Naive thymus-derived CD8-positive, alpha-beta T cell (primary cell): ENCODE measurements around the gene THSD4. TPM values are rescaled to one million over a fixed set of nuclear protein-coding genes. Genes with fewer than 3 reads are reported as not detected.

Source experiments
- ATAC-seq, 2 donors: fragments of 150-1000 bp; cut with Tn5 transposase in 1 of 2; sonication (Bioruptor Pico), chemical (Tn5 transposase) in 1 of 2; 1 replicate in 1 of 2; 2 replicates in 1 of 2; pipeline ENCODE4 v1.10.0; 2021; ENCODE audit warnings: mild to moderate bottlenecking in 2 of 2, moderate library complexity in 2 of 2
- POLR2A ChIA-PET: fragments of 350-600 bp; sonication (Branson Sonifier 250); formaldehyde crosslinking; loops from one replicate; lab custom pipeline; 2021; ENCODE audit warnings: antibody characterized with exemption; lab: Charles Lee
- DNase-seq, 10 donors: peaks; one replicate each; pipeline versions ENCODE4 v3.0.0 to v3.0.0-alpha.2; 2020 to 2022
- H3K27ac Mint-ChIP-seq, 10 donors: one replicate each; pipeline ENCODE4 v1.8.0; 2020 to 2022; ENCODE audit warnings: mild to moderate bottlenecking in 10 of 10, mixed read lengths in 10 of 10, moderate library complexity in 4 of 10, inconsistent platforms in 1 of 10
- H3K27me3 Mint-ChIP-seq, 5 donors: one replicate each; pipeline ENCODE4 v1.8.0; 2021 to 2022; ENCODE audit warnings: mixed read lengths in 5 of 5
- H3K36me3 Mint-ChIP-seq, 3 donors: one replicate each; pipeline ENCODE4 v1.8.0; 2020 to 2022; ENCODE audit warnings: mixed read lengths in 3 of 3, mild to moderate bottlenecking in 2 of 3, inconsistent platforms in 1 of 3
- H3K4me1 Mint-ChIP-seq, 4 donors: one replicate each; pipeline ENCODE4 v1.8.0; 2021 to 2022; ENCODE audit warnings: mixed read lengths in 4 of 4
- H3K4me3 Mint-ChIP-seq, 10 donors: one replicate each; pipeline ENCODE4 v1.8.0; 2020 to 2022; ENCODE audit warnings: mild to moderate bottlenecking in 10 of 10, mixed read lengths in 10 of 10, moderate library complexity in 6 of 10, inconsistent platforms in 1 of 10
- H3K9me3 Mint-ChIP-seq, 9 donors: one replicate each; pipeline ENCODE4 v1.8.0; 2020 to 2022; ENCODE audit warnings: mixed read lengths in 9 of 9, mild to moderate bottlenecking in 3 of 9, inconsistent platforms in 1 of 9, moderate library complexity in 1 of 9
- polyA plus RNA-seq, 3 donors: library from polyadenylated mRNA; unstranded; fragments of 300-500 nt; fragmentation: Illumina TruSeq; gene quantifications; one replicate each; pipeline ENCODE4 v1.2.3, GENCODE V29; 2021
- total RNA-seq, 8 experiments: library from RNA in 2 of 8; stranded (reverse) in 2 of 8; gene quantifications; one replicate each; pipeline ENCODE4 v1.2.3 and lab custom pipeline; 2021 to 2026

The THSD4 gene
- total and polyA plus RNA-seq, 5 experiments from 2014 or later, result not detected

- Mint-ChIP-seq H3K27me3 (peaks cover 3 to 23% (median 8%) of the 10 kb centered on the region in 5 donors), H3K4me1 (peaks cover 0 to 2% (median 0%) of the 10 kb centered on the region in 4 donors), H3K36me3 (no peaks in the 10 kb centered on the region), H3K9me3 (no peaks in the 10 kb centered on the region), H3K4me3 (no peak overlapping the region), H3K27ac (no peak overlapping the region)
- ATAC-seq (no peak), DNase-seq (peak; percentile 11 to 74 (median 48))
- POLR2A ChIA-PET, result interaction anchor here (1.3 kb wide), 1 partner anchor 412 kb away, joined by 8 read pairs; no protein-coding TSS in a partner anchor
These were observed 628.7 kb downstream of the THSD4 start for GRCh38 chr15:71743861-71744382.

GRCh38 chr15:71746719-71747118, 631.4 kb downstream of the THSD4 start:
- H3K4me1 Mint-ChIP-seq, result peaks cover 0 to 2% (median 0%) of the 10 kb centered on the region in 4 donors
- H3K36me3 Mint-ChIP-seq, result no peaks in the 10 kb centered on the region
- peak overlapping the region in 1 of 10 donors; percentile 21 for H3K27ac Mint-ChIP-seq
- ATAC-seq (no peak), DNase-seq (no peak)
- POLR2A ChIA-PET, result no interaction called here
- no peaks in the 10 kb centered on the region for H3K9me3 Mint-ChIP-seq
- H3K4me3 Mint-ChIP-seq, result no peak overlapping the region
- peaks cover 2 to 22% (median 17%) of the 10 kb centered on the region in 5 donors for H3K27me3 Mint-ChIP-seq

- POLR2A ChIA-PET, result no interaction called here
- Mint-ChIP-seq H3K4me3 (no peak overlapping the region), H3K9me3 (no peaks in the 10 kb centered on the region), H3K36me3 (no peaks in the 10 kb centered on the region), H3K4me1 (peaks cover 0 to 2% (median 0%) of the 10 kb centered on the region in 4 donors), H3K27me3 (peaks cover 2 to 17% (median 15%) of the 10 kb centered on the region in 5 donors), H3K27ac (peak overlapping the region in 1 of 10 donors; percentile 21)
- ATAC-seq (no peak), DNase-seq (no peak)
These were observed 632.1 kb downstream of the THSD4 start for GRCh38 chr15:71747128-71748083.

GRCh38 chr15:71748293-71748718, 633.0 kb downstream of the THSD4 start:
- H3K9me3 Mint-ChIP-seq, result no peaks in the 10 kb centered on the region
- H3K27me3 Mint-ChIP-seq, result peaks cover 2 to 17% (median 12%) of the 10 kb centered on the region in 5 donors
- no peak for DNase-seq
- no peak overlapping the region for H3K4me3 Mint-ChIP-seq
- no peak for ATAC-seq
- POLR2A ChIA-PET, result no interaction called here
- peaks cover 0 to 2% (median 0%) of the 10 kb centered on the region in 4 donors for H3K4me1 Mint-ChIP-seq
- H3K27ac Mint-ChIP-seq, result no peak overlapping the region
- no peaks in the 10 kb centered on the region for H3K36me3 Mint-ChIP-seq

GRCh38 chr15:71749500-71749899, 634.2 kb downstream of the THSD4 start:
- H3K9me3 Mint-ChIP-seq, result peaks cover 0 to 3% (median 0%) of the 10 kb centered on the region in 9 donors
- no peak for DNase-seq
- H3K4me1 Mint-ChIP-seq, result no peaks in the 10 kb centered on the region
- POLR2A ChIA-PET, result no interaction called here
- peaks cover 0 to 17% (median 11%) of the 10 kb centered on the region in 5 donors for H3K27me3 Mint-ChIP-seq
- ATAC-seq, result no peak
- H3K36me3 Mint-ChIP-seq, result no peaks in the 10 kb centered on the region
- no peak overlapping the region for H3K27ac Mint-ChIP-seq
- H3K4me3 Mint-ChIP-seq, result no peak overlapping the region

- H3K36me3 Mint-ChIP-seq, result no peaks in the 10 kb centered on the region
- H3K4me1 Mint-ChIP-seq, result no peaks in the 10 kb centered on the region
- no peak overlapping the region for H3K27ac Mint-ChIP-seq
- H3K4me3 Mint-ChIP-seq, result no peak overlapping the region
- ATAC-seq (no peak), DNase-seq (no peak)
- peaks cover 4 to 17% (median 12%) of the 10 kb centered on the region in 5 donors for H3K27me3 Mint-ChIP-seq
- POLR2A ChIA-PET, result no interaction called here
- H3K9me3 Mint-ChIP-seq, result peaks cover 0 to 6% (median 0%) of the 10 kb centered on the region in 9 donors
These were observed 636.9 kb downstream of the THSD4 start for GRCh38 chr15:71752128-71752527.

GRCh38 chr15:71752604-71753289, 637.5 kb downstream of the THSD4 start:
- Mint-ChIP-seq H3K27me3 (peaks cover 4 to 17% (median 12%) of the 10 kb centered on the region in 5 donors), H3K9me3 (peaks cover 0 to 6% (median 0%) of the 10 kb centered on the region in 9 donors), H3K27ac (no peak overlapping the region), H3K4me1 (no peaks in the 10 kb centered on the region), H3K4me3 (no peak overlapping the region), H3K36me3 (no peaks in the 10 kb centered on the region)
- ATAC-seq, result no peak
- POLR2A ChIA-PET, result no interaction called here
- DNase-seq, result no peak

- Mint-ChIP-seq H3K27ac (no peak overlapping the region), H3K9me3 (peaks cover 0 to 6% (median 0%) of the 10 kb centered on the region in 9 donors), H3K4me3 (no peak overlapping the region), H3K36me3 (no peaks in the 10 kb centered on the region), H3K27me3 (peaks cover 4 to 15% (median 12%) of the 10 kb centered on the region in 5 donors), H3K4me1 (no peaks in the 10 kb centered on the region)
- POLR2A ChIA-PET, result no interaction called here
- ATAC-seq, result no peak
- DNase-seq, result no peak
These were observed 638.1 kb downstream of the THSD4 start for GRCh38 chr15:71753346-71753745.

- DNase-seq (no peak), ATAC-seq (no peak)
- Mint-ChIP-seq H3K4me1 (no peaks in the 10 kb centered on the region), H3K4me3 (no peak overlapping the region), H3K36me3 (no peaks in the 10 kb centered on the region), H3K27me3 (peaks cover 4 to 14% (median 10%) of the 10 kb centered on the region in 5 donors), H3K27ac (no peak overlapping the region), H3K9me3 (peaks cover 0 to 9% (median 0%) of the 10 kb centered on the region in 9 donors)
- POLR2A ChIA-PET, result no interaction called here
These were observed 639.4 kb downstream of the THSD4 start for GRCh38 chr15:71754660-71755059.

- H3K27me3 Mint-ChIP-seq, result peaks cover 4 to 14% (median 8%) of the 10 kb centered on the region in 5 donors
These were observed 640.1 kb downstream of the THSD4 start for GRCh38 chr15:71755092-71755970.

GRCh38 chr15:71756599-71757352, 641.5 kb downstream of the THSD4 start:
- Mint-ChIP-seq H3K4me1 (no peaks in the 10 kb centered on the region), H3K9me3 (peaks cover 5 to 30% (median 15%) of the 10 kb centered on the region in 9 donors), H3K27ac (no peak overlapping the region), H3K27me3 (peaks cover 2 to 12% (median 9%) of the 10 kb centered on the region in 5 donors), H3K36me3 (peaks cover 0 to 16% (median 0%) of the 10 kb centered on the region in 3 donors), H3K4me3 (no peak overlapping the region)
- no peak for ATAC-seq
- POLR2A ChIA-PET, result no interaction called here
- DNase-seq, result no peak

More at GRCh38 chr15:71755092-71755970, 640.1 kb downstream of the THSD4 start:
- Mint-ChIP-seq H3K36me3 (peaks cover 0 to 2% (median 0%) of the 10 kb centered on the region in 3 donors), H3K4me3 (no peak overlapping the region), H3K9me3 (peaks cover under 1 to 16% (median 4%) of the 10 kb centered on the region in 9 donors), H3K4me1 (no peaks in the 10 kb centered on the region), H3K27ac (no peak overlapping the region)
- POLR2A ChIA-PET, result no interaction called here
- DNase-seq (no peak), ATAC-seq (no peak)
